GM19438 (cell line): ENCODE measurements around the gene MUC5AC.
"Not testable (repeated sequence)": the region's sequence is repeated elsewhere in the genome, so short reads cannot be mapped to it uniquely, and the experiment has no call there.

Experiments
- ATAC-seq: cut with Tn5 transposase; IDR thresholded peaks from one replicate; pipeline ENCODE4 v1.9.1; 2021; ENCODE audit warnings: low read depth; ENCODE audit not compliant: unreplicated experiment

MUC5AC gene

GRCh38 chr11:1174441-1175370 lies 17.0 kb downstream of the MUC5AC start:
- no peak for ATAC-seq

DNA sequence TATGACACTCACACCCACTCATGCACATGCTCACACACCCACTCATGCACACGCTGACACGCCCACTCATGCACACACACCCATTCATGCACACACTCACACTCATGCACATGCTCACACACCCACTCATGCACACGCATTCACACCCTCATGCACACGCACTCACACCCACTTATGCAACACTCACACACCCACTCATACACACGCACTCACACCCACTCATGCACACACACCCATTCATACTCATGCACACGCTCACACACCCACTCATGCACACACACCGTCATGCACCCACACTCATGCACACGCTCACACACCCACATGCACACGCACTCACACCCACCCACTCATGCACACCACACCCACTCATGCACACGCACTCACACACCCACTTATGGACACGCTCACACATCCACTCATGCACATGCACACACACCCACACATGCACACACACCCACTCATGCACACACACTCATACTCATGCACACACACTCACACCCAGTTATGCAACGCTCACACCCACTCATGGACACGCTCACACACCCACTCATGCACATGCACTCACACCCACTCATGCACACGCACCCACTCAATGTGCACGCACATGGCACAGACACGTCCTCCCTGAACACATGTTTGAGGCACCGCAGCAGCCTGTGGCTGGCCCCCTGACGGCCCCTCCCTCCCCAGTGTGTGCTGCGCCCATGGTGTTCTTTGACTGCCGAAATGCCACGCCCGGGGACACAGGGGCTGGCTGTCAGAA lies 17.9 kb downstream of the MUC5AC start:
- no peak for ATAC-seq

GRCh38 chr11:1176224-1177019 lies 18.7 kb downstream of the MUC5AC start:
- ATAC-seq, result no peak

GRCh38 chr11:1177020-1177770 lies 19.4 kb downstream of the MUC5AC start:
- ATAC-seq, result no peak

- ATAC-seq, result no peak
These were observed 20.0 kb downstream of the MUC5AC start for GRCh38 chr11:1177771-1178090.

DNA sequence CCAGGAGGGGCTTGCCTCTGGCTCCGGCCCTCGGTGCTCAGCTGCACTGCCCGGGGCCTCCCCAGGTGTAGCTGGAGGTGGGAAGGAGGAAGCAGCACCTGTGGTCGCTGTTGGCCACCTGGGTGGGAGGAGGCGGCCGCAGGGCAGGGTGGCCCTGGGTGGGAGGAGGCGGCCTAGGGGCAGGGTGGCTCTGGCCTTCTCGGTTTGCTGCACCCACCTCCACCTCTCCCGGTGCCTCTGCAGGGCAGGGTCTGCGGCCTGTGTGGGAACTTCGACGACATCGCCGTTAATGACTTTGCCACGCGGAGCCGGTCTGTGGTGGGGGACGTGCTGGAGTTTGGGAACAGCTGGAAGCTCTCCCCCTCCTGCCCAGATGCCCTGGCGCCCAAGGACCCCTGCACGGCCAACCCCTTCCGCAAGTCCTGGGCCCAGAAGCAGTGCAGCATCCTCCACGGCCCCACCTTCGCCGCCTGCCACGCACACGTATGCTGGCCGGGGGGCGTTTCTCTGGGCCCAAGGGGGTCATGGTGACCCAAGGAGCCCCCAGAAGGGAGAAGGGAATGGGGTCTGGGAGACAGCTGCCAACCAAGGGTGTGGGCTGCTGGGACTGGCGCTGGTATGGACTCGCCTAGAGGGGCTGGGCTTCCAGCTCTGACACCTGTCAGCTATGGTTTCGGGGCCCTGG lies 20.6 kb downstream of the MUC5AC start:
- no peak for ATAC-seq

- no peak for ATAC-seq
These were observed 21.2 kb downstream of the MUC5AC start for GRCh38 chr11:1178906-1179305.

GRCh38 chr11:1179641-1180040 lies 21.9 kb downstream of the MUC5AC start:
- ATAC-seq, result no peak

GRCh38 chr11:1180171-1180570 lies 22.4 kb downstream of the MUC5AC start:
- ATAC-seq, result no peak

- no peak for ATAC-seq
These were observed 23.2 kb downstream of the MUC5AC start for GRCh38 chr11:1180947-1181391.

- ATAC-seq, result no peak
These were observed 23.7 kb downstream of the MUC5AC start for GRCh38 chr11:1181420-1181819.

- no peak for ATAC-seq
These were observed 24.2 kb downstream of the MUC5AC start for GRCh38 chr11:1181853-1182535.

- not testable (repeated sequence) for ATAC-seq
These were observed 26.4 kb downstream of the MUC5AC start for GRCh38 chr11:1184139-1184538.

GRCh38 chr11:1188451-1189130 lies 30.8 kb downstream of the MUC5AC start:
- not testable (repeated sequence) for ATAC-seq

DNA sequence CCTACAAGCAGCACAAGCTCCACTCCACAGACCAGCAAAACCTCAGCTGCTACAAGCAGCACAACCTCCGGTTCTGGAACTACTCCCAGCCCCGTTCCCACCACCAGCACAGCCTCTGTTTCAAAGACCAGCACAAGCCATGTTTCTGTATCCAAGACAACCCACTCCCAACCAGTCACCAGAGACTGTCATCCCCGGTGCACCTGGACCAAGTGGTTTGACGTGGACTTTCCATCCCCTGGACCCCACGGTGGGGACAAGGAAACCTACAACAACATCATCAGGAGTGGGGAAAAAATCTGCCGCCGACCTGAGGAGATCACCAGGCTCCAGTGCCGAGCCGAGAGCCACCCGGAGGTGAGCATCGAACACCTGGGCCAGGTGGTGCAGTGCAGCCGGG lies 32.1 kb downstream of the MUC5AC start:
- ATAC-seq, result not testable (repeated sequence)

GRCh38 chr11:1191786-1192470 lies 34.2 kb downstream of the MUC5AC start:
- ATAC-seq, result not testable (repeated sequence)

GRCh38 chr11:1192741-1193325 lies 35.1 kb downstream of the MUC5AC start:
- no peak for ATAC-seq
